ENCODE data around the gene CAPSL. TPM values are rescaled to one million over a fixed set of nuclear protein-coding genes. Genes with fewer than 3 reads are reported as not detected.

The CAPSL gene
- total RNA-seq, 4 donors from 2014 or later, result not detected

- 44 to 61% methylated on average over 1 of the region's 1 CpG for WGBS, 2 donors
- H3K4me3 ChIP-seq, result no peak overlapping the region
- H3K27ac ChIP-seq, result no peak overlapping the region
- no peaks in the 10 kb centered on the region for H3K9me3 ChIP-seq
- no peaks in the 10 kb centered on the region for H3K36me3 ChIP-seq
- intact Hi-C loops (cut with DNase I), result no loop called here
- H3K27me3 ChIP-seq, result no peaks in the 10 kb centered on the region
- TF ChIP-seq CTCF (IDR thresholded peaks at IDR 0.05) (no peak), POLR2A (IDR thresholded peaks at IDR 0.05) (no peak)
- peaks cover 0 to 6% (median 0%) of the 10 kb centered on the region in 3 donors for H3K4me1 ChIP-seq
- no peak for DNase-seq
Measured at GRCh38 chr5:35884191-35884769, 54.1 kb downstream of the CAPSL start.

- no peak for DNase-seq
Measured at GRCh38 chr5:35881758-35882157, 56.7 kb downstream of the CAPSL start.

GRCh38 chr5:35880156-35880555 is 58.3 kb downstream of the CAPSL start:
- no peak overlapping the region for H3K4me3 ChIP-seq
- 88 to 95% methylated on average over 1 of the region's 1 CpG for WGBS, 2 donors

More at GRCh38 chr5:35881758-35882157, 56.7 kb downstream of the CAPSL start:
- WGBS, 2 donors, result 60 to 68% methylated on average over 2 of the region's 2 CpGs
- Histone ChIP-seq H3K36me3 (no peaks in the 10 kb centered on the region), H3K27ac (no peak overlapping the region), H3K4me3 (no peak overlapping the region), H3K4me1 (peaks cover 0 to 5% (median 0%) of the 10 kb centered on the region in 3 donors), H3K27me3 (no peaks in the 10 kb centered on the region), H3K9me3 (no peaks in the 10 kb centered on the region)
- intact Hi-C loops (cut with DNase I), result no loop called here
- TF ChIP-seq CTCF (IDR thresholded peaks at IDR 0.05) (no peak), POLR2A (IDR thresholded peaks at IDR 0.05) (no peak)

GRCh38 chr5:35879649-35880048 is 58.8 kb downstream of the CAPSL start:
- intact Hi-C loops (cut with DNase I), result no loop called here
- DNase-seq, result no peak
- Histone ChIP-seq H3K9me3 (no peaks in the 10 kb centered on the region), H3K4me1 (peaks cover 0 to 9% (median 0%) of the 10 kb centered on the region in 3 donors), H3K27ac (no peak overlapping the region), H3K36me3 (no peaks in the 10 kb centered on the region), H3K4me3 (no peak overlapping the region), H3K27me3 (no peaks in the 10 kb centered on the region)
- TF ChIP-seq CTCF (IDR thresholded peaks at IDR 0.05) (no peak), POLR2A (IDR thresholded peaks at IDR 0.05) (no peak)

More at GRCh38 chr5:35880156-35880555, 58.3 kb downstream of the CAPSL start:
- intact Hi-C loops (cut with DNase I), result no loop called here
- peaks cover 0 to 9% (median 0%) of the 10 kb centered on the region in 3 donors for H3K4me1 ChIP-seq
- H3K27me3 ChIP-seq, result no peaks in the 10 kb centered on the region
- no peak for DNase-seq
- no peak overlapping the region for H3K27ac ChIP-seq
- no peaks in the 10 kb centered on the region for H3K36me3 ChIP-seq
- no peak for TF ChIP-seq POLR2A (IDR thresholded peaks at IDR 0.05)
- TF ChIP-seq CTCF (IDR thresholded peaks at IDR 0.05), result no peak
- no peaks in the 10 kb centered on the region for H3K9me3 ChIP-seq

- no peak for TF ChIP-seq POLR2A (IDR thresholded peaks at IDR 0.05)
- TF ChIP-seq CTCF (IDR thresholded peaks at IDR 0.05), result no peak
- Histone ChIP-seq H3K36me3 (no peaks in the 10 kb centered on the region), H3K9me3 (no peaks in the 10 kb centered on the region), H3K4me3 (no peak overlapping the region), H3K27ac (no peak overlapping the region), H3K4me1 (peaks cover 0 to 9% (median 0%) of the 10 kb centered on the region in 3 donors), H3K27me3 (no peaks in the 10 kb centered on the region)
- 72 to 96% methylated on average over 2 of the region's 2 CpGs for WGBS, 2 donors
- intact Hi-C loops (cut with DNase I), result no loop called here
- DNase-seq, result no peak
Measured at GRCh38 chr5:35879096-35879495, 59.3 kb downstream of the CAPSL start.

Measured in esophagus squamous epithelium (tissue), 5 donors.